SJCRH30 (cell line): ENCODE measurements around the gene HORMAD2. TPM values are rescaled to one million over a fixed set of nuclear protein-coding genes. Genes with fewer than 3 reads are reported as not detected.

Experiments used
- DNase-seq, 2 experiments: peaks; one replicate each; pipeline ENCODE4 v3.0.0-alpha.2; 2015 to 2020
- H3K27ac ChIP-seq: fragments of 250-450 bp; sonication (Bioruptor Pico); 2 replicates; pipeline ENCODE4 v1.5.1; 2020; ENCODE audit warnings: mild to moderate bottlenecking, moderate library complexity
- H3K27me3 ChIP-seq: fragments of 250-450 bp; sonication (Bioruptor Pico); 2 replicates; pipeline ENCODE4 v1.5.1; 2020; ENCODE audit warnings: mild to moderate bottlenecking, moderate library complexity
- H3K36me3 ChIP-seq: fragments of 250-450 bp; sonication (Bioruptor Pico); 2 replicates; pipeline ENCODE4 v1.5.1; 2020; ENCODE audit warnings: mild to moderate bottlenecking, moderate library complexity
- H3K4me1 ChIP-seq: fragments of 250-450 bp; sonication (Bioruptor Pico); 2 replicates; pipeline ENCODE4 v1.5.1; 2020; ENCODE audit warnings: mild to moderate bottlenecking, moderate library complexity
- H3K4me3 ChIP-seq: fragments of 250-450 bp; sonication (Bioruptor Pico); 2 replicates; pipeline ENCODE4 v1.5.1; 2020; ENCODE audit warnings: mild to moderate bottlenecking, moderate library complexity
- H3K9me3 ChIP-seq: fragments of 250-450 bp; sonication (Bioruptor Pico); replicated peaks from 2 replicates; pipeline ENCODE4 v1.5.1; 2020; ENCODE audit warnings: mild to moderate bottlenecking, moderate library complexity
- total RNA-seq: library from RNA; depleted of rRNA; stranded (reverse); fragments of >200 nt; shearing (Covaris generic); gene quantifications from 2 replicates; pipeline ENCODE4 v1.2.3, GENCODE V29; 2014

HORMAD2 gene
- total RNA-seq, 1 experiment from 2014 or later, result not detected

GRCh38 chr22:30181459-30182349 lies 101.4 kb downstream of the HORMAD2 start:
- no peak overlapping the region for H3K27ac ChIP-seq
- H3K9me3 ChIP-seq, result no peaks in the 10 kb centered on the region
- no peak for DNase-seq
- no peaks in the 10 kb centered on the region for H3K36me3 ChIP-seq
- no peaks in the 10 kb centered on the region for H3K27me3 ChIP-seq
- H3K4me3 ChIP-seq, result no peak overlapping the region
- H3K4me1 ChIP-seq, result peaks cover 32% of the 10 kb centered on the region

DNA sequence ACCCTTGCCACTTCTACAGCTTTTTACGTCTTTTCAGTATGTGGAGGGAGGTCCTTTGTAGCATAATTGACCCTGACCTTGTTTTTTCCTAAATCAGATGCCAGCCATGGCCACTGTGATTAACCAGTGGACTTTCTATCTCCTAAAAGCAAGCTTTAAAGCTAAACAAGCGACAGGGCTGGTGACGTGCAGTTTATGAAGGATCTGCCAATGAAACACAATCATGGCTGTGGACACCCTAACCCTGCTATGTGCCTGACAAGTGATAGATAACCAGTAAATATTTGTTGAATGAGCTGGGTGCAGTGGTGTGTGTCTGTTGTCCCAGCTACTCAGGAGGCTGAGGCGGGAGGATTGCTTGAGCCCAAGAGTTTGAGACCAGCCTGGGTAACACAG lies 102.1 kb downstream of the HORMAD2 start:
- H3K4me1 ChIP-seq, result peaks cover 32% of the 10 kb centered on the region
- H3K9me3 ChIP-seq, result no peaks in the 10 kb centered on the region
- no peaks in the 10 kb centered on the region for H3K36me3 ChIP-seq
- DNase-seq, result no peak
- no peaks in the 10 kb centered on the region for H3K27me3 ChIP-seq
- H3K27ac ChIP-seq, result no peak overlapping the region
- H3K4me3 ChIP-seq, result no peak overlapping the region

DNA sequence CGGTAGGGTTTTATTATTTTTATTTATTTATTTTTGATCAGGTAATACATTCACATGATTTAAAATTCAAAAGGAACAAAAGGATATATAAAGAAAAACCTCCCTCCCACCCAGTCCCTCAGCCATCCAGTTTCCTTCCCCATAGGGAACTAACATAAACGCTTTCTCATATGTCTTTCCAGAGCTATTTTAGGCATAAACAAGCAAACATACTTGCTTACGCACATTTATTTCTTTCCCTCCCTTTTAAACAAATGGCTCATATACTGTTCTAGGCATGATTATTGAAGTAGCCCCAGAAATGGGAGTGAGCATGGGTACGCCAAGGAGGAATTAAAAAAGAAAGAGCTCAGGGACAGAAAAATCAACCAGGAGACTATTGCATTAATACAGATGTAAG lies 102.6 kb downstream of the HORMAD2 start:
- no peak overlapping the region for H3K4me3 ChIP-seq
- H3K36me3 ChIP-seq, result no peaks in the 10 kb centered on the region
- no peak for DNase-seq
- peaks cover 32% of the 10 kb centered on the region for H3K4me1 ChIP-seq
- no peaks in the 10 kb centered on the region for H3K9me3 ChIP-seq
- no peak overlapping the region for H3K27ac ChIP-seq
- H3K27me3 ChIP-seq, result no peaks in the 10 kb centered on the region

- H3K36me3 ChIP-seq, result no peaks in the 10 kb centered on the region
- H3K4me3 ChIP-seq, result no peak overlapping the region
- no peaks in the 10 kb centered on the region for H3K9me3 ChIP-seq
- H3K4me1 ChIP-seq, result peaks cover 35% of the 10 kb centered on the region
- no peaks in the 10 kb centered on the region for H3K27me3 ChIP-seq
- H3K27ac ChIP-seq, result peak overlapping the region; percentile 32
- no peak for DNase-seq
Measured at GRCh38 chr22:30183271-30183670, 103.0 kb downstream of the HORMAD2 start.

DNA sequence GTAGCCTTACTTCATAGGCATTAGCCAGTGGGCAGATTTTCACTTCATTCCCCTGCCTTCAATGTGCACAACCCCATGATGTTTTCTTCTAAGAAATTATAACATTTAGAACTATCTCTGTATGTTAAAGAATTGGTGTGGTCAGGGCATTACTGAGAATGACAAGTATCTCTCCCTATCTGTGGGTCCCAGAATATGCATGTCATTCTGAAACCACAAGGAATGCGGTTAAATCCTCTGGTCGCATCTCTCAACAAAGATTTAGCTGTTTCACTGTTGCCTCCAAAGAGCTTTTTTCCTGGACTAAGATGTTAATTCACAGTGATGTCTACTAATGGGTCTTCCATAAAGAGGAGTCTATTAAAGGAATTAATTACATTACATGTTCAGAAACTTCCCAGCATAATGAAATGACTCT lies 103.6 kb downstream of the HORMAD2 start:
- DNase-seq, result peak; percentile 42 to 75
- Histone ChIP-seq H3K36me3 (no peaks in the 10 kb centered on the region), H3K27me3 (no peaks in the 10 kb centered on the region), H3K4me1 (peaks cover 35% of the 10 kb centered on the region), H3K27ac (peak overlapping the region; percentile 32), H3K4me3 (no peak overlapping the region), H3K9me3 (no peaks in the 10 kb centered on the region)

DNA sequence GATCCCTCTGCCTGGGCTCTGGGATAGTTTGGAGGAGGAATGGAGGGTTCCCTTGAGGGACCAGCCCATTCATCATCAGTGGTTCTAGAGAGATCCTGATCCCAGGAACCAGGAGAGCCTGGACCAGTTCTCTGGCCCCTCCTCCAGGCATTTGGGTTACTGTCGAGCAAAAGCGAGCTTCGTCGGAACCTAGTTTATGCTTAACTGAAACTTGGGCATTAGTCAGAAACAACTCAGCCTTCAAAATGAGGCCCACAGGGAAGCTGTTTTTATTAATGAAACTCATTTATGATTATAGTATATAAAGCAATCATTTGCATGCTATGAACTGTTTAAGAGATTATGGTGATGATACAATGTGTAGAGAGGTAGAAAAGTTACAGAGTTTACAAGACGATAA lies 104.9 kb downstream of the HORMAD2 start:
- H3K36me3 ChIP-seq, result no peaks in the 10 kb centered on the region
- no peak overlapping the region for H3K27ac ChIP-seq
- no peak for DNase-seq
- peaks cover 35% of the 10 kb centered on the region for H3K4me1 ChIP-seq
- H3K27me3 ChIP-seq, result no peaks in the 10 kb centered on the region
- H3K4me3 ChIP-seq, result no peak overlapping the region
- no peaks in the 10 kb centered on the region for H3K9me3 ChIP-seq

DNA sequence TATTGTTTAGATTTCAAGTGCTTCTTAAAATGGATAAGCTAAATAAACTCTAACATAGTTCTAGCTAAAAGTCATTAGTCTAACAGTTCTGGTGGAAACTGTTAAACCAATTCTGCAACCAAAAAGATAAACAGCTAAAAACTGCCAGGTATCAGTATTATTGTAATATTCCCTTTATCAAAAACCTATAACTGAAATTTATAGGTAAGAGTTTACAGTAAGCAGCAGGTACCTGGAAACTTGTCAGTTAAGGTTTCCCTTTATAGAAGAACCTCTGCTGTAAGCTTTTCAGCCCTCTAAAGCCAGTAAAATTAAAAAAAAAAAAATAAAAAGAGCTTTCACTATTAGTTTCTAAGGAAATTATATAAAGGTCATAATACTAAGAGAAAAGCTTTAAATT lies 105.3 kb downstream of the HORMAD2 start:
- Histone ChIP-seq H3K4me3 (no peak overlapping the region), H3K27ac (no peak overlapping the region), H3K27me3 (no peaks in the 10 kb centered on the region), H3K36me3 (no peaks in the 10 kb centered on the region), H3K4me1 (peaks cover 39% of the 10 kb centered on the region), H3K9me3 (no peaks in the 10 kb centered on the region)
- no peak for DNase-seq

GRCh38 chr22:30186041-30186440 lies 105.8 kb downstream of the HORMAD2 start:
- Histone ChIP-seq H3K4me3 (no peak overlapping the region), H3K27me3 (no peaks in the 10 kb centered on the region), H3K27ac (no peak overlapping the region), H3K9me3 (peaks cover 3% of the 10 kb centered on the region; the same call in 1 of the 2 replicates), H3K36me3 (no peaks in the 10 kb centered on the region), H3K4me1 (peaks cover 44% of the 10 kb centered on the region)
- peak in 1 of 2 experiments; percentile 13 for DNase-seq

- H3K9me3 ChIP-seq, result peaks cover 3% of the 10 kb centered on the region; the same call in 1 of the 2 replicates
- no peak for DNase-seq
- peaks cover 49% of the 10 kb centered on the region for H3K4me1 ChIP-seq
- no peaks in the 10 kb centered on the region for H3K36me3 ChIP-seq
- no peak overlapping the region for H3K4me3 ChIP-seq
- no peaks in the 10 kb centered on the region for H3K27me3 ChIP-seq
- H3K27ac ChIP-seq, result no peak overlapping the region
Measured at GRCh38 chr22:30186510-30186909, 106.2 kb downstream of the HORMAD2 start.

- Histone ChIP-seq H3K4me3 (no peak overlapping the region), H3K4me1 (peaks cover 50% of the 10 kb centered on the region), H3K9me3 (peaks cover 3% of the 10 kb centered on the region; the same call in 1 of the 2 replicates), H3K27me3 (no peaks in the 10 kb centered on the region), H3K36me3 (no peaks in the 10 kb centered on the region), H3K27ac (no peak overlapping the region)
- DNase-seq, result no peak
Measured at GRCh38 chr22:30187094-30187493, 106.8 kb downstream of the HORMAD2 start.

DNA sequence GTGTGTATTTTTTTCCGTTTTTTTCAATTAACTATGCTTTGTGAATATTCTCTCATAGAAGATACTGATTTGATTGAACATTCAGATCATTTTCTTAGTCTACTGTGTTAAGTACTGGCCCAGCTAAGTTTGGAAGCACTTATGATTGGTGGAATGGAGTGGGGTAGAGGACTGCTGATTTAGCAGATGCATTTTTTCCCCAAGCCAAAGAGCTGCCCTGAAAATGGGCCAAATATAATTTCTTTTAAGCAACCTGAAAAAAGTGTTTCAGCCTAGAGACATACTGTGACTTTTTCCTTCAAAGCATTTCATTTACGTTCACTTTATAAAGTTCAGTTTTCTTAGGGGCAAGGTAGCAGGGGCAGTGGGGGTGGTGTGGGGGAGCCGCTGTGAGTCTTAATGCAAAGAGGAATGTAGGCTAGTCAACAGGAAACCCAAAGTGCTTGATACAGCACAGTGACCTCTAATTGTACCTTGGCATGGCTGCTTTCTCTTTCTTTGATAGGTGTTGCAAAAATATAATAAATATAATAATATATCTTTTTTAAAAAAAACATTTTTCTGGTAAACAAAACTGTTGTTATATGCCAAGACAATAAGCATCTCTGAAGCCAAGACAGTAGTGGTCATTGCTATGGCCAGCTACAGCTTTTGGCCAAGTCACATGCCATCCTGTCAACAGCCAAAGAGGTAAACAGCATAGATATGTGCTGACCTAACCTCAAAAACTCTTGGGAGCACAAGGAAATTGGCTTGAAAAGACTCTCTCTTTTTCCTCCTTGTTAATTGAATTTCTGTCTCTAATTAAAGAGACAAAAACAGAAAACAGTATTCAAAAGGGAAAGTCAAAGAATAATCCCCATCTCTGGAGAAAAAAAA lies 107.5 kb downstream of the HORMAD2 start:
- Histone ChIP-seq H3K4me3 (no peak overlapping the region), H3K36me3 (no peaks in the 10 kb centered on the region), H3K4me1 (peaks cover 50% of the 10 kb centered on the region), H3K9me3 (peaks cover 3% of the 10 kb centered on the region; the same call in 1 of the 2 replicates), H3K27ac (no peak overlapping the region), H3K27me3 (no peaks in the 10 kb centered on the region)
- no peak for DNase-seq

- no peak for DNase-seq
- no peaks in the 10 kb centered on the region for H3K27me3 ChIP-seq
- H3K9me3 ChIP-seq, result peaks cover 3% of the 10 kb centered on the region; the same call in 1 of the 2 replicates
- H3K27ac ChIP-seq, result no peak overlapping the region
- no peak overlapping the region for H3K4me3 ChIP-seq
- no peaks in the 10 kb centered on the region for H3K36me3 ChIP-seq
- peaks cover 39% of the 10 kb centered on the region for H3K4me1 ChIP-seq
Measured at GRCh38 chr22:30188911-30189310, 108.6 kb downstream of the HORMAD2 start.

GRCh38 chr22:30190574-30190973 lies 110.3 kb downstream of the HORMAD2 start:
- H3K27ac ChIP-seq, result no peak overlapping the region
- DNase-seq, result no peak
- peaks cover 3% of the 10 kb centered on the region; the same call in 1 of the 2 replicates for H3K9me3 ChIP-seq
- no peaks in the 10 kb centered on the region for H3K27me3 ChIP-seq
- no peak overlapping the region for H3K4me3 ChIP-seq
- peaks cover 34% of the 10 kb centered on the region for H3K4me1 ChIP-seq
- H3K36me3 ChIP-seq, result no peaks in the 10 kb centered on the region

GRCh38 chr22:30191040-30191701 lies 110.9 kb downstream of the HORMAD2 start:
- Histone ChIP-seq H3K27me3 (no peaks in the 10 kb centered on the region), H3K36me3 (no peaks in the 10 kb centered on the region), H3K9me3 (peaks cover 3% of the 10 kb centered on the region; the same call in 1 of the 2 replicates), H3K4me1 (peaks cover 29% of the 10 kb centered on the region), H3K27ac (no peak overlapping the region), H3K4me3 (no peak overlapping the region)
- no peak for DNase-seq
